K562 (cell line): ENCODE data around the gene FBXO8. TPM values are rescaled to one million over a fixed set of nuclear protein-coding genes. Genes with fewer than 3 reads are reported as not detected.

Experiments
- REST ChIP-seq, 2 experiments: fragments of 450-650 bp; formaldehyde crosslinking in 1 of 2; IDR thresholded peaks; 2 replicates each; pipeline versions ENCODE4 v1.4.0 to v1.6.1; 2014 to 2020; ENCODE audit warnings: mild to moderate bottlenecking in 2 of 2, borderline replicate concordance in 1 of 2, low read depth in 1 of 2
- ZNF280A ChIP-seq: fragments of 450-650 bp; IDR thresholded peaks from 2 replicates; pipeline ENCODE4 v1.6.1; 2018; ENCODE audit warnings: mild to moderate bottlenecking, low read depth; ENCODE audit not compliant: partially characterized antibody
- polyA plus RNA-seq, 8 experiments: library from polyadenylated mRNA; depleted of rRNA in 4 of 8; stranded (reverse) in 5 of 8; unstranded in 3 of 8; fragments of >200 nt; fragmentation: Nextera tagmentation in 2 of 8; fragmentation: Illumina TruSeq in 1 of 8; extraction: Ambion mirVana in 2 of 8; extraction: Trizol in 1 of 8; gene quantifications; 2 replicates each; pipeline versions ENCODE4 v1.2.1 to v1.2.3, GENCODE V29; 2011 to 2014; ENCODE audit warnings: inconsistent platforms in 1 of 8, missing spikeins in 1 of 8
- total RNA-seq, 7 experiments: library from RNA; depleted of rRNA in 6 of 7; stranded (reverse); fragments of >200 nt in 6 of 7; fragmentation: Illumina TruSeq in 2 of 7; extraction: Trizol in 2 of 7; gene quantifications; 2 replicates each; pipeline versions ENCODE4 v1.2.1 to v1.2.3, GENCODE V29; 2011 to 2021; ENCODE audit warnings: low replicate concordance in 1 of 7

Gene FBXO8
- total and polyA plus RNA-seq, 9 of the 15 experiments (the other 6 are each of a cell fraction or from before 2014, with no cell fraction given), result 12.9 to 27.1 (median 14.8) TPM

GRCh38 chr4:174292473-174292872 lies 9.0 kb upstream of the FBXO8 start (continued):
- no peak for TF ChIP-seq REST (IDR thresholded peaks at IDR 0.05; ENCODE audit: borderline replicate concordance)
- no peak for TF ChIP-seq REST (CRISPR knock-in tag; IDR thresholded peaks at IDR 0.05; ENCODE audit: low read depth)
- peak; percentile 91 for TF ChIP-seq ZNF280A
